Glomerular visceral epithelial cell (primary cell): Measurements from ENCODE around the gene POLDIP2.
A peak's percentile ranks its signal among the peaks of the same experiment; 100 is the strongest.

ENCODE experiments used
- DNase-seq: peaks from one replicate; pipeline ENCODE4 v3.0.0-alpha.2; 2016; ENCODE audit errors: extremely low spot score

Gene POLDIP2

GRCh38 chr17:28335959-28336871 lies 21.1 kb downstream of the POLDIP2 start:
- peak; percentile 91 for DNase-seq

GRCh38 chr17:28335201-28335958 lies 21.9 kb downstream of the POLDIP2 start, which contains the start of the genes IFT20 and TNFAIP1:
Gene IFT20, minus strand, starts transcription at chr17:28335472. Its CDS starts 3,487 bp downstream, at chr17:28331985.
Gene TNFAIP1, plus strand, starts transcription at chr17:28335761. Its CDS starts 3,761 bp downstream, at chr17:28339522.
- peak; percentile 100 for DNase-seq

- DNase-seq: no peak
Measured at GRCh38 chr17:28334666-28335200, 22.6 kb downstream of the POLDIP2 start.

GRCh38 chr17:28334171-28334570 lies 23.2 kb downstream of the POLDIP2 start:
- no peak for DNase-seq

GRCh38 chr17:28333083-28333746 lies 24.1 kb downstream of the POLDIP2 start:
- no peak for DNase-seq

- DNase-seq: no peak
Measured at GRCh38 chr17:28331891-28332420, 25.4 kb downstream of the POLDIP2 start.

- no peak for DNase-seq
Measured at GRCh38 chr17:28330671-28331070, 26.7 kb downstream of the POLDIP2 start.

- DNase-seq: no peak
Measured at GRCh38 chr17:28328325-28328724, 29.0 kb downstream of the POLDIP2 start.

- DNase-seq: no peak
Measured at GRCh38 chr17:28327709-28328108, 29.6 kb downstream of the POLDIP2 start.

GRCh38 chr17:28327031-28327607 lies 30.2 kb downstream of the POLDIP2 start:
- no peak for DNase-seq

GRCh38 chr17:28326114-28326513 lies 31.2 kb downstream of the POLDIP2 start:
- no peak for DNase-seq

GRCh38 chr17:28325211-28325610 lies 32.1 kb downstream of the POLDIP2 start:
- no peak for DNase-seq

GRCh38 chr17:28324781-28325180 lies 32.5 kb downstream of the POLDIP2 start:
- DNase-seq: no peak

- DNase-seq: no peak
Measured at GRCh38 chr17:28324267-28324745, 33.0 kb downstream of the POLDIP2 start.

GRCh38 chr17:28320215-28321061 lies 36.9 kb downstream of the POLDIP2 start:
- no peak for DNase-seq

GRCh38 chr17:28319598-28319935 lies 37.8 kb downstream of the POLDIP2 start:
- DNase-seq: no peak

- DNase-seq: peak; percentile 97
Measured at GRCh38 chr17:28318759-28319597, 38.3 kb downstream of the POLDIP2 start, which contains the start of gene TMEM97. Gene TMEM97, plus strand, starts transcription at chr17:28319200. Its CDS starts 40 bp downstream, at chr17:28319240.

GRCh38 chr17:28317966-28318758 lies 39.2 kb downstream of the POLDIP2 start:
- no peak for DNase-seq
